GM18498 (cell line): ENCODE data around the gene PLA2G4A.

ENCODE experiments used
- ATAC-seq: cut with Tn5 transposase; IDR thresholded peaks from one replicate; pipeline ENCODE4 v1.9.1; 2021; ENCODE audit warnings: mild to moderate bottlenecking, moderate library complexity; ENCODE audit not compliant: unreplicated experiment

The PLA2G4A gene

GRCh38 chr1:186975220-186975619 is 146.5 kb downstream of the PLA2G4A start:
- no peak for ATAC-seq

- no peak for ATAC-seq
These were observed 148.0 kb downstream of the PLA2G4A start for GRCh38 chr1:186976700-186977099.

GRCh38 chr1:186977266-186977957 is 148.7 kb downstream of the PLA2G4A start:
- ATAC-seq: no peak

GRCh38 chr1:186978596-186979556 is 150.1 kb downstream of the PLA2G4A start:
- no peak for ATAC-seq

GRCh38 chr1:186980400-186980799 is 151.7 kb downstream of the PLA2G4A start:
- no peak for ATAC-seq

GRCh38 chr1:186982116-186982515 is 153.4 kb downstream of the PLA2G4A start:
- ATAC-seq: no peak

- no peak for ATAC-seq
These were observed 154.6 kb downstream of the PLA2G4A start for GRCh38 chr1:186983327-186983726.

- ATAC-seq: no peak
These were observed 156.2 kb downstream of the PLA2G4A start for GRCh38 chr1:186984959-186985358.

- no peak for ATAC-seq
These were observed 157.2 kb downstream of the PLA2G4A start for GRCh38 chr1:186985889-186986491.

GRCh38 chr1:186987065-186987464 is 158.3 kb downstream of the PLA2G4A start:
- no peak for ATAC-seq

GRCh38 chr1:186987769-186988168 is 159.0 kb downstream of the PLA2G4A start:
- ATAC-seq: no peak

GRCh38 chr1:186993996-186994395 is 165.2 kb downstream of the PLA2G4A start:
- ATAC-seq: no peak

GRCh38 chr1:186994897-186995296 is 166.1 kb downstream of the PLA2G4A start:
- peak; percentile 62 for ATAC-seq

- ATAC-seq: no peak
These were observed 168.1 kb downstream of the PLA2G4A start for GRCh38 chr1:186996816-186997215.

GRCh38 chr1:186997877-186998276 is 169.1 kb downstream of the PLA2G4A start:
- ATAC-seq: no peak

- ATAC-seq: no peak
These were observed 170.8 kb downstream of the PLA2G4A start for GRCh38 chr1:186999506-186999905.

- no peak for ATAC-seq
These were observed 172.6 kb downstream of the PLA2G4A start for GRCh38 chr1:187001198-187001889.

GRCh38 chr1:187003353-187003752 is 174.6 kb downstream of the PLA2G4A start:
- ATAC-seq: no peak

GRCh38 chr1:187006896-187007295 is 178.1 kb downstream of the PLA2G4A start:
- no peak for ATAC-seq

GRCh38 chr1:187009320-187009719 is 180.6 kb downstream of the PLA2G4A start:
- no peak for ATAC-seq
